Kidney epithelial cell (primary cell): ENCODE measurements around the gene SLC49A3. TPM values are rescaled to one million over a fixed set of nuclear protein-coding genes. Genes with fewer than 3 reads are reported as not detected.

Experiments
- DNase-seq: peaks from one replicate; pipeline ENCODE4 v3.0.0-alpha.2; 2010; ENCODE audit warnings: low read depth
- H3K27me3 ChIP-seq: 2 replicates; pipeline ENCODE4 v1.6.0; 2011; ENCODE audit warnings: low read length; ENCODE audit not compliant: control insufficient read depth, insufficient read depth
- H3K36me3 ChIP-seq: 2 replicates; pipeline ENCODE4 v1.5.1; 2011; ENCODE audit warnings: low read length; ENCODE audit not compliant: control insufficient read depth, insufficient read depth
- H3K4me3 ChIP-seq: 2 replicates; pipeline ENCODE4 v1.5.1; 2011; ENCODE audit warnings: low read depth, mild to moderate bottlenecking, control low read depth, low read length
- CTCF ChIP-seq: IDR thresholded peaks from 2 replicates; pipeline ENCODE4 v1.5.1; 2011; ENCODE audit warnings: mild to moderate bottlenecking, moderate library complexity, low read length, control low read depth, inconsistent platforms; ENCODE audit not compliant: insufficient read depth, poor library complexity, severe bottlenecking
- total RNA-seq: library from RNA; depleted of rRNA; stranded (reverse); fragments of >200 nt; gene quantifications from 2 replicates; pipeline ENCODE4 v1.2.3, GENCODE V29; 2015

Gene SLC49A3
- total RNA-seq, 1 donor from 2014 or later = 3.4 TPM

GRCh38 chr4:717601-718320 is 28.8 kb upstream of the SLC49A3 start:
- TF ChIP-seq CTCF = no peak
- Histone ChIP-seq H3K36me3 (peaks cover 2% of the 10 kb centered on the region), H3K27me3 (no peaks in the 10 kb centered on the region), H3K4me3 (no peak overlapping the region)
- no peak for DNase-seq

GRCh38 chr4:714087-714486 is 25.1 kb upstream of the SLC49A3 start:
- Histone ChIP-seq H3K27me3 (no peaks in the 10 kb centered on the region), H3K36me3 (no peaks in the 10 kb centered on the region), H3K4me3 (no peak overlapping the region)
- TF ChIP-seq CTCF = no peak
- DNase-seq = no peak

GRCh38 chr4:712916-713632 is 24.1 kb upstream of the SLC49A3 start:
- no peaks in the 10 kb centered on the region for H3K27me3 ChIP-seq
- H3K4me3 ChIP-seq = no peak overlapping the region
- peaks cover 1% of the 10 kb centered on the region for H3K36me3 ChIP-seq
- DNase-seq = no peak
- no peak for TF ChIP-seq CTCF

- Histone ChIP-seq H3K27me3 (no peaks in the 10 kb centered on the region), H3K36me3 (peaks cover 1% of the 10 kb centered on the region), H3K4me3 (no peak overlapping the region)
- TF ChIP-seq CTCF = no peak
- no peak for DNase-seq
Observed at GRCh38 chr4:712093-712492, 23.1 kb upstream of the SLC49A3 start.

GRCh38 chr4:710916-711315 is 22.0 kb upstream of the SLC49A3 start:
- DNase-seq = no peak
- no peaks in the 10 kb centered on the region for H3K27me3 ChIP-seq
- TF ChIP-seq CTCF = no peak
- peaks cover 1% of the 10 kb centered on the region for H3K36me3 ChIP-seq
- no peak overlapping the region for H3K4me3 ChIP-seq
